Measurements from ENCODE around the gene FOXP1.

The FOXP1 gene

GRCh38 chr3:71077070-71077469 is 506.5 kb downstream of the FOXP1 start:
- DNase-seq (ENCODE audit: low spot score), result no peak

- no peak for DNase-seq (ENCODE audit: low spot score)
Measured at GRCh38 chr3:71076361-71077002, 507.0 kb downstream of the FOXP1 start.

- DNase-seq (ENCODE audit: low spot score), result no peak
Measured at GRCh38 chr3:71075494-71075893, 508.0 kb downstream of the FOXP1 start.

- DNase-seq (ENCODE audit: low spot score), result no peak
Measured at GRCh38 chr3:71074423-71074822, 509.1 kb downstream of the FOXP1 start.

GRCh38 chr3:71072986-71073385 is 510.5 kb downstream of the FOXP1 start:
- DNase-seq (ENCODE audit: low spot score), result no peak

- no peak for DNase-seq (ENCODE audit: low spot score)
Measured at GRCh38 chr3:71072287-71072686, 511.2 kb downstream of the FOXP1 start.

- DNase-seq (ENCODE audit: low spot score), result no peak
Measured at GRCh38 chr3:71070497-71071463, 512.7 kb downstream of the FOXP1 start.

GRCh38 chr3:71069797-71070196 is 513.7 kb downstream of the FOXP1 start:
- DNase-seq (ENCODE audit: low spot score), result peak; percentile 85

GRCh38 chr3:71067977-71068654 is 515.4 kb downstream of the FOXP1 start:
- DNase-seq (ENCODE audit: low spot score), result no peak

- no peak for DNase-seq (ENCODE audit: low spot score)
Measured at GRCh38 chr3:71066849-71067261, 516.7 kb downstream of the FOXP1 start.

GRCh38 chr3:71066356-71066755 is 517.2 kb downstream of the FOXP1 start:
- DNase-seq (ENCODE audit: low spot score), result no peak

- no peak for DNase-seq (ENCODE audit: low spot score)
Measured at GRCh38 chr3:71065764-71066013, 517.8 kb downstream of the FOXP1 start.

- no peak for DNase-seq (ENCODE audit: low spot score)
Measured at GRCh38 chr3:71064956-71065763, 518.4 kb downstream of the FOXP1 start.

GRCh38 chr3:71064291-71064955 is 519.1 kb downstream of the FOXP1 start:
- no peak for DNase-seq (ENCODE audit: low spot score)

- peak; percentile 64 for DNase-seq (ENCODE audit: low spot score)
Measured at GRCh38 chr3:71063773-71064290, 519.7 kb downstream of the FOXP1 start.

GRCh38 chr3:71062952-71063772 is 520.4 kb downstream of the FOXP1 start:
- peak; percentile 58 for DNase-seq (ENCODE audit: low spot score)

- no peak for DNase-seq (ENCODE audit: low spot score)
Measured at GRCh38 chr3:71062037-71062932, 521.2 kb downstream of the FOXP1 start.

GRCh38 chr3:71061581-71061980 is 521.9 kb downstream of the FOXP1 start:
- DNase-seq (ENCODE audit: low spot score), result no peak

GRCh38 chr3:71061037-71061436 is 522.5 kb downstream of the FOXP1 start:
- no peak for DNase-seq (ENCODE audit: low spot score)

Data from pons (tissue), 1 donor.